Activated CD4-positive, alpha-beta memory T cell treated with anti-CD3 and anti-CD28 coated beads for 36 hours (primary cell): Measurements from ENCODE around the gene CDHR2. TPM values are rescaled to one million over a fixed set of nuclear protein-coding genes. Genes with fewer than 3 reads are reported as not detected.
A peak's percentile ranks its signal among the peaks of the same experiment; 100 is the strongest.

ENCODE experiments used
- CTCF ChIA-PET: fragments of 350-600 bp; sonication (Branson Sonifier 250); formaldehyde crosslinking; loops from one replicate; lab custom pipeline; 2021; ENCODE audit warnings: antibody characterized with exemption, inconsistent platforms; lab: Charles Lee
- POLR2A ChIA-PET: fragments of 350-600 bp; sonication (Branson Sonifier 250); formaldehyde crosslinking; loops from one replicate; lab custom pipeline; 2021; ENCODE audit warnings: antibody characterized with exemption; lab: Charles Lee
- DNase-seq: peaks from one replicate; pipeline ENCODE4 v3.0.0-alpha.2; 2020
- H3K27ac Mint-ChIP-seq: one replicate; pipeline ENCODE4 v1.8.0; 2021; ENCODE audit warnings: mixed read lengths
- H3K27me3 Mint-ChIP-seq: one replicate; pipeline ENCODE4 v1.8.0; 2021; ENCODE audit warnings: mixed read lengths
- H3K36me3 Mint-ChIP-seq: one replicate; pipeline ENCODE4 v1.8.0; 2021; ENCODE audit warnings: mixed read lengths
- H3K4me1 Mint-ChIP-seq: one replicate; pipeline ENCODE4 v1.8.0; 2021; ENCODE audit warnings: low read depth, mixed read lengths
- H3K4me3 Mint-ChIP-seq: one replicate; pipeline ENCODE4 v1.8.0; 2021; ENCODE audit warnings: mild to moderate bottlenecking, mixed read lengths
- H3K9me3 Mint-ChIP-seq: one replicate; pipeline ENCODE4 v1.8.0; 2021; ENCODE audit warnings: mixed read lengths
- intact Hi-C: fragments of 100-400 bp; cut with micrococcal nuclease; formaldehyde crosslinking; loops from one replicate; pipeline ENCODE4 v1.15.1; 2023
- total RNA-seq, 2 experiments: library from RNA; stranded (reverse); gene quantifications; one replicate each; pipeline ENCODE4 v1.2.3, GENCODE V29; 2021

Gene CDHR2
- total RNA-seq, 2 experiments from 2014 or later = 0.36 to 0.38 TPM

GRCh38 chr5:176629317-176629852 lies 80.2 kb downstream of the CDHR2 start:
- Mint-ChIP-seq H3K4me1 (peaks cover 13% of the 10 kb centered on the region), H3K36me3 (no peaks in the 10 kb centered on the region), H3K27ac (no peak overlapping the region), H3K27me3 (peaks cover 65% of the 10 kb centered on the region), H3K4me3 (no peak overlapping the region), H3K9me3 (no peaks in the 10 kb centered on the region)
- no peak for DNase-seq
- CTCF ChIA-PET = interaction anchor here (1.2 kb wide), 1 partner anchor 8 kb away, joined by 5 read pairs; no protein-coding TSS in a partner anchor
- intact Hi-C loops = no loop called here
- POLR2A ChIA-PET = no interaction called here

DNA sequence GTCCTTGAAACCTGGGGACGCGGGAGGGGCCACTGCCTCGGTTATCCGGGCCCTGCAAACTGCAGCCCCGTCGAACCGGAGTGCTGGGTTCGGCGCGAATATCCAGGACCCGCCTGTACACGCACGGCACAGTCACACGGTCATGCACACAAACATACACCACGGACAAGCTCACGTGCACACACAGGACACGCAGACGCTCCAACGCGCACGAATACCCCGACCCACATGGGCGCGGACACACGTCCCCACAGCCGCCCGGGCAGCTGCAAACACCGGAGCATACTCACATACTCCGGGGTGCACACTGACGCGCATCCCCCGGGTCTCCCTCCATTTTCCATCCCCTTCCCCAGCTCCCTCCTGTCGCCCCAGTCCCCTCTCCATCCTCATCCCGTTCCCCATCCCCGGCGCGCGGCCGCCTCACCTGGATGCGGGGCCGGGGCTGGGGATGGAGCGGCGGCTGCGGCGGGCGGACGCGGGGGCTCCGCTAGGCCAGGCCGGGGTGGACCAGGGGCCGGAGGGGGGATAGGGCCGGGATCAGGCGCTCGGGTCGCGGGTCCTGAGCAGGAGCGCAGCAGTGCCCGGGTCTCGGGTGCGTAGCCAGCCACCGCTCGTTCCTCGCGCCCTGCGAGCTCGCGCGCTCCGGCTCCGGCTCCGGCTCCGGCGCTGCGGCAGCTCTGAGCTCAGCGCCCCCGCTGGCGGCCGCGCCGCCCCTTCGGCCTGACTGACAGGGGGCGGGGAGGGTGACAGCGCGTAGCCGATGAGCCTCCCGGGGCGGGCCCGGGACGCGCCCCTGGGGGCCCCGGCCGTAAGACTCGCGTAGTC lies 80.9 kb downstream of the CDHR2 start, which contains the start of the genes EIF4E1B and SNCB:
Gene EIF4E1B, plus strand, starts transcription at position 823 of the 828 bp plus-strand sequence. CDS start 12,113 bp downstream, outside the sequence.
Gene SNCB, minus strand, starts transcription at position 682 of the 828 bp plus-strand sequence. CDS start 880 bp downstream, outside the sequence.
- intact Hi-C loops = no loop called here
- CTCF ChIA-PET = interaction anchor here (0.6 to 1.9 kb wide), 6 partner anchors 9 to 60 kb away, joined by 3 to 11 read pairs (median 5); partner anchors contain the start of gene TSPAN17
- POLR2A ChIA-PET = interaction anchor here (1.1 to 1.5 kb wide), 2 partner anchors 17 to 34 kb away, joined by 3 to 8 read pairs; partner anchors contain the start of gene TSPAN17
- DNase-seq = peak; percentile 67
- Mint-ChIP-seq H3K27ac (no peak within 1 kb of the TSS), H3K4me1 (peaks cover 13% of the 10 kb centered on the region), H3K9me3 (no peaks in the 10 kb centered on the region), H3K27me3 (peaks cover 69% of the 10 kb centered on the region), H3K4me3 (no peak within 1 kb of the TSS), H3K36me3 (no peaks in the 10 kb centered on the region)

DNA sequence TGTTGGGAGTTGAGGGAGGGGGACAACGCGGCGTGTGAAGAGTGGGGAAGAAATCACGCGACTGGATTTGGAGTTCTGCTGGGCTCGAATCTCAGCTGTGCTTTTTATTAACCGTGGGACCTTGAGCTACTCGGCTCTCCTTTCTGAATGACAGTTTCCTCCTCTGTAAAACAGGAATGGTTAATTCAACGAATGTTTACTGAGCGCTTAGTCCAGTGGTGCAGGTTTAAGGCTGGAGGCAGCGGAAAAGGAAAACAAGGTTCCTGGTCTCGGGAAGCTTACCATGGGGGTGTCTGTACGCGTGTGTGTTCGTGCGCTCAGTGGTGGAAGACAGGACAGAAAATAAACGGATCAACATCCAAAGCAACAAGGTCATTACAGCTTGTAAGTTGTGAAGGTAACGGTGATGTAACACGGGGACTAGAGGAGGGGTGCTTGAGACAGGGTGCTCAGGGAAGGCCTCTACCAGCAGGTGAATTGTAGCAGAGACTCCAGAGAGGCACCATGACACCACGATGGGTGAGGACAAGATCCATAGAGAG lies 81.6 kb downstream of the CDHR2 start:
- intact Hi-C loops = no loop called here
- POLR2A ChIA-PET = interaction anchor here (1.1 to 1.5 kb wide), 2 partner anchors 16 to 34 kb away, joined by 3 to 8 read pairs; partner anchors contain the start of gene TSPAN17

DNA sequence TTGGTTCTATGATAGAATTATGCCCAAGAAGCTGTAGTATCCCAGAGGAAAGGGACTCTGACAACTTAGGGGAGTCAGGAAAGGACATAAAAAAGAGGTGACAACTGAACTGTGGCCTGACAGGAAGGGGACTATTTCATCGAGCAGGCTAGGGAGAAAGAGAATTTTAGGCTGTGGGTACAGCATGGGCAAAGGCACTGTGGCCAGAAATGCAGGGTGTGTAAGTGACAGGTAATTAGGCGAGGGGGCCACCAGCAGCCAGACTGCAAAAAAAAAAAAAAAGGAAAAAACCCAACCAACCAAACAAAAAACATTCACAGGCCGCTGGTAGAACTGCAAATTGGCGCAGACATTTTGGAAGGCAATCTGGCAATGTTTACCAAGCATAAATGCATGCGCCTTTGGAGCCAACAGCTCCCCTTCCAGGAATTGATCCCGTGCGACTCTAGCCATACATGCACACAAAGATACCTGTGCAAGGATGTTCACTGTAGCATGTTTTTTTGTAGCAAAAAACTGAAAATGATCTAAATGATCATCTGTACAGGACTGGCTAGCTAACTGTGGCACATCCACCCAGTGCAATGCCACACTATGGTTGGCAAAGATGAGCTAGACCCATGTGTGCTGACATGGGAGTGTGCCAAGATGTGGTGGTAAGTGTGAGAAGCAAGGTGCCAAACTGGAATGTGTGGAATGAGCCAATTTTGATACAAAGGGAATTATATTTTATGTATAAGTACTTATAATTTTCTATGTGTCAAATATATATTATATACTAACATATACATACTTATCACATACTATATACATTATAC lies 82.5 kb downstream of the CDHR2 start:
- Mint-ChIP-seq H3K27me3 (peaks cover 67% of the 10 kb centered on the region), H3K4me1 (peaks cover 13% of the 10 kb centered on the region), H3K4me3 (no peak overlapping the region), H3K27ac (no peak overlapping the region), H3K9me3 (no peaks in the 10 kb centered on the region), H3K36me3 (no peaks in the 10 kb centered on the region)
- no peak for DNase-seq
- POLR2A ChIA-PET = interaction anchor here (1.5 kb wide), 1 partner anchor 15 kb away, joined by 8 read pairs; the partner anchor contains the start of gene TSPAN17
- CTCF ChIA-PET = interaction anchor here (1.3 to 1.9 kb wide), 3 partner anchors 26 to 215 kb away, joined by 3 to 11 read pairs (median 3); no protein-coding TSS in a partner anchor
- intact Hi-C loops = no loop called here

More for the DNA sequence above, 81.6 kb downstream of the CDHR2 start:
- Mint-ChIP-seq H3K36me3 (no peaks in the 10 kb centered on the region), H3K4me1 (peaks cover 13% of the 10 kb centered on the region), H3K27me3 (peaks cover 71% of the 10 kb centered on the region), H3K4me3 (no peak overlapping the region), H3K27ac (no peak overlapping the region), H3K9me3 (no peaks in the 10 kb centered on the region)
- DNase-seq = no peak
- CTCF ChIA-PET = interaction anchor here (0.6 to 1.9 kb wide), 8 partner anchors 9 to 214 kb away, joined by 3 to 11 read pairs (median 4); partner anchors contain the start of gene TSPAN17

GRCh38 chr5:176632745-176633144 lies 83.6 kb downstream of the CDHR2 start:
- CTCF ChIA-PET = no interaction called here
- DNase-seq = no peak
- no peaks in the 10 kb centered on the region for H3K36me3 Mint-ChIP-seq
- H3K9me3 Mint-ChIP-seq = no peaks in the 10 kb centered on the region
- intact Hi-C loops = no loop called here
- H3K4me1 Mint-ChIP-seq = peaks cover 13% of the 10 kb centered on the region
- peaks cover 57% of the 10 kb centered on the region for H3K27me3 Mint-ChIP-seq
- POLR2A ChIA-PET = no interaction called here
- no peak overlapping the region for H3K27ac Mint-ChIP-seq
- no peak overlapping the region for H3K4me3 Mint-ChIP-seq

DNA sequence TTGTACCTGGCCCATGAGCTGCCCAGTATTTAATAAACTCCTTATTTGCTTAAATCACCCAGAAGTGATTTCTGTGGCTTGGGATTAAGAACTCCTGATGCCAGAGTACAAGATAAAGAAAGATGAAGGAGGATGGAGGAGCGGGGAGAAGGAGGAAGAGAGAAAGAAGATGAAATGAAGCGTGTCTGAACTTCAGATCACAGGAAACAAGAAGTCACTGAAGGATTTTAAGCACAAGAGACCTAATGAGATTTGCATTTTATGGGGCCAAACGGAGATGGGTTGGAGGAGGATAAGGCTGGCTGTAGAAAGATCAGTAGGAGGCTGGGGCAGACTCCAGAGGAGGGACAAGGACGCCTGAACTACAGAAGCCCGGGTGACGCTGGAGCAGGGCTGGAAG lies 84.5 kb downstream of the CDHR2 start:
- H3K4me1 Mint-ChIP-seq = peaks cover 13% of the 10 kb centered on the region
- no peak overlapping the region for H3K4me3 Mint-ChIP-seq
- H3K27ac Mint-ChIP-seq = no peak overlapping the region
- H3K9me3 Mint-ChIP-seq = no peaks in the 10 kb centered on the region
- ChIA-PET POLR2A (no interaction called here), CTCF (interaction anchor here (0.8 kb wide), 1 partner anchor 15 kb away, joined by 4 read pairs; no protein-coding TSS in a partner anchor)
- intact Hi-C loops = no loop called here
- peaks cover 50% of the 10 kb centered on the region for H3K27me3 Mint-ChIP-seq
- DNase-seq = no peak
- H3K36me3 Mint-ChIP-seq = no peaks in the 10 kb centered on the region

DNA sequence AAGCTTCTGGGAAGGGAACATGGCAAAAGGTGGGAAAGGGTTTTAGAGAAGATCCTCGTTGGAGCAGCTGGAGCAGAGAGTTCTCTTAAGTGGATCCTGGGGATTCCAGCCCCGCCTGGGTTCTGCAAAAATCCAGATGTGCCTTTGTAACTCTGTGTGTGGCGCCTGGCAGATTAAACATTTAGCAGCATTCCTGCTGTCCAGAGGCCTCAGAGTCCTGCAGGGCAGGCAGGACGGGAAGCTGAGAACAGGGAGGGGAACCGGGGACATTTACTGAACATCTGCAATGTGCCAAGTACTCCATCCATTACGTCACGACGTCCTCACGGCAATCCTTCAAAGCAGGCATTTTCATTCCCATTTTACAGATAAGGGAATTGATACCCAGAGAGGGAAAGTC lies 87.3 kb downstream of the CDHR2 start:
- peaks cover 29% of the 10 kb centered on the region for H3K27me3 Mint-ChIP-seq
- no peaks in the 10 kb centered on the region for H3K36me3 Mint-ChIP-seq
- ChIA-PET POLR2A (no interaction called here), CTCF (interaction anchor here (0.8 to 1.5 kb wide), 2 partner anchors 16 to 24 kb away, joined by 3 to 4 read pairs; no protein-coding TSS in a partner anchor)
- H3K4me3 Mint-ChIP-seq = no peak overlapping the region
- H3K9me3 Mint-ChIP-seq = no peaks in the 10 kb centered on the region
- H3K27ac Mint-ChIP-seq = no peak overlapping the region
- intact Hi-C loops = no loop called here
- no peak for DNase-seq
- H3K4me1 Mint-ChIP-seq = peaks cover 3% of the 10 kb centered on the region

DNA sequence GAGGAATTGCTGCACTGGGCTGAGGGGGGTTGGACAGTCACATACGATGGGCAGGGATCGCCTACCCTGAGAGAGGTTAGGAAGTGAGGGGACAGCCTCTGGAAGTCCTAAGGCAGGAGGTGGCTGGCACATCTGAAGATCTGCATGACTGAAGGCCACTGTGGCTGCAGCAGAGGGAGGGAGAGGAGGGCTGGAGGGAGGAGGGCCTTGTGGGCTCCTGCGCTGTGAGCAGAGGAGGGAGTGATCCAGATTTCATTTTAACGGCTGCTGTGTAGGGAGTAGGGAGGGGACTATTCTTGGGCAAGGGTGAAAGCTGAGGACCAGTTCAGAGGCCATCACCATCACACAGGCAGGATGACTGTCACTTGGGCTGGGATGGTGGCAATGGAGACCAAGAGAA lies 88.4 kb downstream of the CDHR2 start:
- CTCF ChIA-PET = no interaction called here
- H3K9me3 Mint-ChIP-seq = no peaks in the 10 kb centered on the region
- POLR2A ChIA-PET = no interaction called here
- no peak overlapping the region for H3K4me3 Mint-ChIP-seq
- intact Hi-C loops = no loop called here
- H3K27me3 Mint-ChIP-seq = peaks cover 22% of the 10 kb centered on the region
- no peak overlapping the region for H3K27ac Mint-ChIP-seq
- peaks cover 3% of the 10 kb centered on the region for H3K4me1 Mint-ChIP-seq
- no peaks in the 10 kb centered on the region for H3K36me3 Mint-ChIP-seq
- DNase-seq = no peak

DNA sequence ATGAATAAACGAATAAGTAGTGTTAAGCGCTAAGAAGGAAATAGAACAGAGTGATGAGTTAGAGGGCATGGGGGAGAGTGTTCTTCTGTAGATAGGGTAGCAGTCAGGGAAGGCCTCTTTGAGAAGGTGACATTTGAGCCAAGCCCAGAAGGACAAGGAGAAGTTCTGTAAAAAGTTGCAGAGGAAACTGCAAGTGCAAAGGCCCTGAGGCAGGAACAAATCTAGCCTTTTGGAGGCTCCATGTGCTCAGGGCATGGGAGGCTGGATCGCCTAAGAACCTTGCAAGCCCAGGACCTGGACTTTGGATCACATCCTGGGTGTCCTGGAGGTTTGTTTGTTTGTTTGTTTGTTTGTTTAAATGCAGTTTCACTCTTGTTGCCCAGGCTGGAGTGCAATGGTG lies 89.3 kb downstream of the CDHR2 start:
- ChIA-PET POLR2A (no interaction called here), CTCF (interaction anchor here (5.1 kb wide), 1 partner anchor 22 kb away, joined by 21 read pairs; no protein-coding TSS in a partner anchor)
- Mint-ChIP-seq H3K27ac (no peak overlapping the region), H3K27me3 (peaks cover 18% of the 10 kb centered on the region), H3K4me1 (peaks cover 3% of the 10 kb centered on the region), H3K36me3 (no peaks in the 10 kb centered on the region), H3K9me3 (no peaks in the 10 kb centered on the region), H3K4me3 (no peak overlapping the region)
- DNase-seq = no peak
- intact Hi-C loops = no loop called here

DNA sequence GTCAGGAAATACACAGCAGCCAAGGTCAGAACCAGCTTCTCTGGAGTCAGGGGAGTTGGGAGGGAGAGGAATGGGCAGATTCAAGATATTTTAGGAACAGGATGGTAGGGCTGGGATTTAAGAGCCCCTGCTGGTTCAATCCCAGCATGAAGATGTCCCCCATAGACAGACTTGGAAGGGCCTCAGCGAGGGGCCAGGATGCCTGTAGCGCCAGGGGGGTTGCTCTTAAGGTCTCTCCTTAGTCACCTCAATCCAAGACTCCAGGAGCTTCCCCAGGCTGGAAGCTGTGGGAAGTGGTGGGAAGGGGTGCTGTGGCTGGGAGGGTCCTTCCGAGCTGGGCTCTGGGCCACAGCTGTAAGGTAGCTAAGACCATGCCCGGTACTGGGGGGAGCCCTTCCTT lies 90.1 kb downstream of the CDHR2 start:
- ChIA-PET CTCF (interaction anchor here (5.1 kb wide), 1 partner anchor 21 kb away, joined by 21 read pairs; no protein-coding TSS in a partner anchor), POLR2A (no interaction called here)
- Mint-ChIP-seq H3K27me3 (peaks cover 11% of the 10 kb centered on the region), H3K9me3 (no peaks in the 10 kb centered on the region), H3K36me3 (no peaks in the 10 kb centered on the region), H3K4me1 (no peaks in the 10 kb centered on the region), H3K4me3 (no peak overlapping the region), H3K27ac (no peak overlapping the region)
- no peak for DNase-seq
- intact Hi-C loops = no loop called here

DNA sequence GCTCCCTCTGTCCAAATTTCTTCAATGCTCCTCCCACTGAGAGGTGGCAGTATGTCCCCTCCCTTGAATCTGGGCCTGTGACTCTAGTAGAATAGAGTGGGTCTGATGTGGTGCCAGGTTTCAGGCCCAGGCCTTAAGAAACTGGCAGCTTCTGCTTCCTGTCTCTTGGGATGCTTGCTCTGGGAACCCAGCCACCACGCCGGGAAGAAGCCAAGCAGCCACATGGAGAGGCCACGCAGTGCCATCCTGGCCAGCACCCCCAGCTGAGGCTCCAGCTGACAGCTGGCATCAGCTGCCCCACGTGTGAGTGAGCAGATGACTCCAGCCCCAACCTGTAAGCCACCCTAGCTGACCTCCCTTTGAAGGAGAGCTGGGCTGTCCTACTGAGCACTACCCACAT lies 90.8 kb downstream of the CDHR2 start:
- intact Hi-C loops = no loop called here
- Mint-ChIP-seq H3K36me3 (no peaks in the 10 kb centered on the region), H3K27me3 (peaks cover 7% of the 10 kb centered on the region), H3K4me3 (no peak overlapping the region), H3K27ac (no peak overlapping the region), H3K4me1 (no peaks in the 10 kb centered on the region), H3K9me3 (no peaks in the 10 kb centered on the region)
- ChIA-PET CTCF (interaction anchor here (5.1 kb wide), 1 partner anchor 20 kb away, joined by 21 read pairs; no protein-coding TSS in a partner anchor), POLR2A (no interaction called here)
- DNase-seq = no peak
